OCI-LY1 (cell line): ENCODE results near the gene OR6Q1.

Source experiments
- H2AFZ ChIP-seq: fragments of 200-600 bp; sonication (generic), shearing (Covaris generic); 2 replicates; pipeline ENCODE4 v1.6.0; 2014; ENCODE audit warnings: antibody characterized with exemption, mild to moderate bottlenecking, low read length
- H3F3A ChIP-seq: fragments of 200-600 bp; sonication (generic), shearing (Covaris generic); 2 replicates; pipeline ENCODE4 v1.6.0; 2014; ENCODE audit warnings: mild to moderate bottlenecking, antibody characterized with exemption, low read length, moderate library complexity; ENCODE audit not compliant: insufficient read depth
- H3K27ac ChIP-seq: fragments of 200-600 bp; sonication (generic); 2 replicates; pipeline ENCODE4 v1.5.1; 2014; ENCODE audit warnings: low read length, mixed run types, mild to moderate bottlenecking, low read depth; ENCODE audit not compliant: poor library complexity, severe bottlenecking
- H3K27me3 ChIP-seq: fragments of 200-600 bp; sonication (generic); 2 replicates; pipeline ENCODE4 v1.6.0; 2014; ENCODE audit warnings: antibody characterized with exemption, mild to moderate bottlenecking, low read length, moderate library complexity; ENCODE audit not compliant: insufficient read depth
- H3K36me3 ChIP-seq: fragments of 200-600 bp; sonication (generic); 2 replicates; pipeline ENCODE4 v1.6.1; 2014; ENCODE audit warnings: mild to moderate bottlenecking, antibody characterized with exemption, low read length, moderate library complexity, mixed read lengths; ENCODE audit not compliant: insufficient read depth
- H3K4me1 ChIP-seq: fragments of 200-600 bp; sonication (generic); 2 replicates; pipeline ENCODE4 v1.5.1; 2014; ENCODE audit warnings: mild to moderate bottlenecking, low read length, moderate library complexity; ENCODE audit not compliant: insufficient read depth, severe bottlenecking
- H3K4me2 ChIP-seq: fragments of 200-600 bp; sonication (generic), shearing (Covaris generic); 2 replicates; pipeline ENCODE4 v1.6.1; 2014; ENCODE audit warnings: low read length
- H3K4me3 ChIP-seq: fragments of 200-600 bp; sonication (generic); 2 replicates; pipeline ENCODE4 v1.5.1; 2014; ENCODE audit warnings: low read length, low read depth, mild to moderate bottlenecking, mixed read lengths; ENCODE audit not compliant: poor library complexity, severe bottlenecking
- H3K79me2 ChIP-seq: fragments of 200-600 bp; shearing (Covaris generic); 2 replicates; pipeline ENCODE4 v1.6.1; 2016; ENCODE audit warnings: mixed run types, low read length, mixed read lengths; ENCODE audit not compliant: insufficient read depth
- H3K9ac ChIP-seq: fragments of 200-600 bp; sonication (generic), shearing (Covaris generic); 2 replicates; pipeline ENCODE4 v1.6.1; 2014; ENCODE audit warnings: mild to moderate bottlenecking, low read length, mixed read lengths
- H3K9me2 ChIP-seq: fragments of 200-600 bp; sonication (generic), shearing (Covaris generic); 2 replicates; pipeline ENCODE4 v1.6.1; 2014; ENCODE audit warnings: low read depth, mild to moderate bottlenecking, low read length, mixed read lengths
- H3K9me3 ChIP-seq: fragments of 200-600 bp; shearing (Covaris generic); 2 replicates; pipeline ENCODE4 v1.6.1; 2014; ENCODE audit warnings: low read length, mixed read lengths
- H4K20me1 ChIP-seq: fragments of 200-600 bp; sonication (generic), shearing (Covaris generic); 2 replicates; pipeline ENCODE4 v1.6.0; 2016; ENCODE audit warnings: mild to moderate bottlenecking, low read length; ENCODE audit not compliant: insufficient read depth
- EZH2 ChIP-seq: fragments of 200-600 bp; sonication (generic), shearing (Covaris generic); IDR thresholded peaks from 2 replicates; pipeline ENCODE4 v1.8.0; 2017; ENCODE audit warnings: borderline replicate concordance, mixed run types, mild to moderate bottlenecking, antibody characterized with exemption, low read length, moderate library complexity, mixed read lengths
- TF ChIP-seq, protein P1 (sequence below): fragments of 200-600 bp; sonication (generic), shearing (Covaris generic); IDR thresholded peaks from 2 replicates; pipeline ENCODE4 v1.5.1; 2017; ENCODE audit warnings: mild to moderate bottlenecking, antibody characterized with exemption, low read length, moderate library complexity, mixed read lengths

OR6Q1 gene

GRCh38 chr11:58034471-58034870, 3.7 kb downstream of the OR6Q1 start:
- no peak for TF ChIP-seq EZH2
- TF ChIP-seq, protein P1, sequence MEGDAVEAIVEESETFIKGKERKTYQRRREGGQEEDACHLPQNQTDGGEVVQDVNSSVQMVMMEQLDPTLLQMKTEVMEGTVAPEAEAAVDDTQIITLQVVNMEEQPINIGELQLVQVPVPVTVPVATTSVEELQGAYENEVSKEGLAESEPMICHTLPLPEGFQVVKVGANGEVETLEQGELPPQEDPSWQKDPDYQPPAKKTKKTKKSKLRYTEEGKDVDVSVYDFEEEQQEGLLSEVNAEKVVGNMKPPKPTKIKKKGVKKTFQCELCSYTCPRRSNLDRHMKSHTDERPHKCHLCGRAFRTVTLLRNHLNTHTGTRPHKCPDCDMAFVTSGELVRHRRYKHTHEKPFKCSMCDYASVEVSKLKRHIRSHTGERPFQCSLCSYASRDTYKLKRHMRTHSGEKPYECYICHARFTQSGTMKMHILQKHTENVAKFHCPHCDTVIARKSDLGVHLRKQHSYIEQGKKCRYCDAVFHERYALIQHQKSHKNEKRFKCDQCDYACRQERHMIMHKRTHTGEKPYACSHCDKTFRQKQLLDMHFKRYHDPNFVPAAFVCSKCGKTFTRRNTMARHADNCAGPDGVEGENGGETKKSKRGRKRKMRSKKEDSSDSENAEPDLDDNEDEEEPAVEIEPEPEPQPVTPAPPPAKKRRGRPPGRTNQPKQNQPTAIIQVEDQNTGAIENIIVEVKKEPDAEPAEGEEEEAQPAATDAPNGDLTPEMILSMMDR = no peak
- Histone ChIP-seq H2AFZ (no peak overlapping the region), H3K36me3 (no peaks in the 10 kb centered on the region), H3K9me2 (no peaks in the 10 kb centered on the region), H3K79me2 (no peaks in the 10 kb centered on the region), H3K9ac (no peak overlapping the region), H3K9me3 (no peaks in the 10 kb centered on the region), H3K27ac (no peak overlapping the region), H3K4me3 (no peak overlapping the region), H3K4me1 (no peaks in the 10 kb centered on the region), H3K27me3 (no peaks in the 10 kb centered on the region), H3K4me2 (no peak overlapping the region), H3F3A (no peaks in the 10 kb centered on the region), H4K20me1 (no peaks in the 10 kb centered on the region)

DNA sequence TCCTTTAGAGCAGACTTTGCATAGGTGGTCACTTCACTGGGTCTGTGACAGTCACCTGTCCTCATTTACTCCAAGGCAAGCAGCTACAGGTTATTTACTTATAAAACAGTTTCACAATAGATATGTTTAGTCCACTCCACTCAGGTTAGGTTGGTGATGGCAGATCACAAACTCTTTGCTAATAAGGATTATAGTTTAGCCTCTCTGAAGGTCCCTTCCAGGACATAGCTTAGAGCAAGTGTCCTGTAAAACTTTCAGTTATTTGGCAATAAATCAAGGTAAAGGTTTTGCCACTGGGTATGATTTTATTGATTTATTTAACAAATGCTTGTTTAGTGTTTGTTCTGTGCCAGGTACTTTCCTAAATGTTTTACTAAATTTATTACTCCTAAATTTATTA, 8.8 kb downstream of the OR6Q1 start:
- no peaks in the 10 kb centered on the region for H3K36me3 ChIP-seq
- no peak overlapping the region for H3K9ac ChIP-seq
- H3K79me2 ChIP-seq = no peaks in the 10 kb centered on the region
- H3K4me3 ChIP-seq = no peak overlapping the region
- H3F3A ChIP-seq = no peaks in the 10 kb centered on the region
- no peaks in the 10 kb centered on the region for H4K20me1 ChIP-seq
- H3K27me3 ChIP-seq = no peaks in the 10 kb centered on the region
- H3K9me3 ChIP-seq = no peaks in the 10 kb centered on the region
- H3K27ac ChIP-seq = no peak overlapping the region
- H3K4me2 ChIP-seq = no peak overlapping the region
- no peak for TF ChIP-seq EZH2
- TF ChIP-seq, protein P1 = no peak
- no peaks in the 10 kb centered on the region for H3K9me2 ChIP-seq
- H2AFZ ChIP-seq = no peak overlapping the region
- no peaks in the 10 kb centered on the region for H3K4me1 ChIP-seq

DNA sequence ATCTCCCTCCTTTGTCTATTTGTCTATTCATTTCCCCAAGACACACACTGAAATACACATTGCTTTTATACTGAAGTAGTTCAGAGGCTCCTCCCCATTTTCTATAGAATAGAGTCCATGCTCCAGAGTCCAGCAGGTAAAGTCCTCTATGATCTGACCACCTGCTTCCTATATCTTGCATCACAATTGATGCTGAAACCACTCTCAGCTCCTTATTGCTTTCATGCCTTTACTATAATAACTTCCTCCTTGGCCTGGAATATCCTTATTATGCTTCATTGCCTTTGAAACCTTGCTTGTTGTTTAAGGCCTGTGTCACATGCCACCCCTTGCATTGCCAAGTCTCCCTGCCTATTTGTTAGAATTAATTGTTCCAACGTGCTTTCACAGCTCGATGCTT, 12.6 kb downstream of the OR6Q1 start:
- Histone ChIP-seq H4K20me1 (no peaks in the 10 kb centered on the region), H3F3A (no peaks in the 10 kb centered on the region), H3K4me1 (no peaks in the 10 kb centered on the region), H3K27me3 (no peaks in the 10 kb centered on the region), H3K9me2 (no peaks in the 10 kb centered on the region), H3K9ac (no peak overlapping the region), H3K27ac (no peak overlapping the region), H3K4me3 (no peak overlapping the region), H3K79me2 (no peaks in the 10 kb centered on the region), H2AFZ (no peak overlapping the region), H3K36me3 (no peaks in the 10 kb centered on the region), H3K9me3 (no peaks in the 10 kb centered on the region), H3K4me2 (no peak overlapping the region)
- TF ChIP-seq EZH2 = no peak
- TF ChIP-seq, protein P1 = no peak
